ENCODE measurements around the gene MRPL14.

Gene MRPL14

DNA sequence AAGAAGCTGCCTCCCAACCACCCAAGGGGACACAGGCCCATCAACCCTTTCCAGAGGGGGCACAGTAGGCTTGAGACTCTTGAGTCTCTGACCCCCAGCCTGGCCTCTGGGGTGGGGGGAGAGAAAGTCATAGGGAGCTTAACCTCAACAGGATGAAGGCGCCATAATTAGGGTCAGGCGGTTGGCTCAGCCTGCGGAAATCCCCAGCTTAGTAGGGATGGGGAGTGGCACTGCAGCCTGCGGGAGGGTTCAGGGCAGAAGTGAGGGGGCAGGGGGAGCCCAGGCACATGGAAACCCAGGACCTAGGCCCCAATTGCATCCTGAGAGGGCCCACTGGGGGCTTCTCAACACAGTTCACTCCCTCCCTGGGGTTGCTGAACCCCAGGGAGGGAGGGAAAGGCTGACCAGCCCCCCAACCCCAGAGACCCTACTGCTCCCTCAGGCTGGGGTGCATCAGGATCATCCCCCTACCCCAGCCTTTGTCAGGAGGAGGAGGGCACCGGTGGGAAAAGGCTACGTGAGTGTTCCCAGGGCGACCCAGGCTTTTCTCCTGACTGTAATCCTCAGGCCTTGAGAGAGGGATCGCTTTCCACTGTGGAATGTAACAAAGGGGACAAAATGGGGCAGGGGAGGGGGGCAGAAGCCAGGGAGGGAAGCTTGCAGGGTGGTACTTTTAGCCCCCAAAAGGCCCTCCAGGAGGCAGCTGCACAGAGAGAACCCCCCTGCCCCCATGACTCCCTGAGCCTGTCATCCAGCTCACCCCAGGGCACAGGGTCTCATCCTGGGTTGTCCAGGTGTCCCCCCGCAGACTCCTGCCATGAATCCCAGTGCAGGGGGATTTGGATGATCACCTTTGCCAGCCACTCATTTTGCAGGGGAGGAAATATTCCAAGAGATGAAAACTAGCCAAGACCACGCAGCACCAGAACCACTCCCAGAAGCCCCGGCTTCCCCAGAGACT lies 46.4 kb downstream of the MRPL14 start:
- no peak for TF ChIP-seq POLR2AphosphoS5 (IDR thresholded peaks at IDR 0.05; ENCODE audit: low read depth)
- TF ChIP-seq GABPA (IDR thresholded peaks at IDR 0.05; ENCODE audit: low read depth) = no peak
- no peak for TF ChIP-seq SPI1 (IDR thresholded peaks at IDR 0.05; ENCODE audit: borderline replicate concordance, low read depth)
- TF ChIP-seq REST (IDR thresholded peaks at IDR 0.05; ENCODE audit: insufficient replicate concordance, low read depth) = no peak
- TF ChIP-seq CTCF (IDR thresholded peaks at IDR 0.05; ENCODE audit: insufficient read depth, low read length) = no peak
- H3K27ac ChIP-seq (replicated peaks) = no peak overlapping the region
- H3K4me3 ChIP-seq (replicated peaks; ENCODE audit: insufficient read depth, low read length) = no peak overlapping the region
- H3K27me3 ChIP-seq (ENCODE audit: insufficient read depth, poor library complexity, severe bottlenecking) = no peaks in the 10 kb centered on the region
- no peak for DNase-seq (ENCODE audit: low read depth in 1 of 2, low spot score in 1 of 2)

DNA sequence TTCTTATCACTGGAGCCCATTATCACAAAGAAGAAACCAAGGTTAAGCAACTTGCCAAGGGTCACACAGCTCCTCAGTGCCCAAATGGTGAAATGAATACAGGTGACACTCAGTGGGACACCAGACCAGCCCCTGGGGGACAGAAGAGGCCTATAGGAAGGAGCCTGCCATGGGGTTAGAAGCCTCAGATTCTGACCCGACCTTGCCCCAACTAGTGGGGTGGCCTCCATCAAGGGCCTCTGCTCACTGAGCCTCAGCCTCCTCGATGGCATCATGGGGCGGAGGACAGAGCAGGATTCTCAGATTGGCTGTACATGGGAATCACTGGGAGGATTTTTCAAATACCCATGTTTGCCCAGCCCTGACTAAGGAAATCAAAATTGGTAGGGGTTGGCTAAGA lies 47.6 kb downstream of the MRPL14 start:
- DNase-seq (ENCODE audit: low read depth in 1 of 2, low spot score in 1 of 2) = no peak

More for the DNA sequence above, 47.6 kb downstream of the MRPL14 start:
- Histone ChIP-seq H3K27me3 (ENCODE audit: insufficient read depth, poor library complexity, severe bottlenecking) (no peaks in the 10 kb centered on the region), H3K4me3 (replicated peaks; ENCODE audit: insufficient read depth, low read length) (no peak overlapping the region), H3K27ac (replicated peaks) (no peak overlapping the region)
- TF ChIP-seq REST (IDR thresholded peaks at IDR 0.05; ENCODE audit: insufficient replicate concordance, low read depth) (no peak), SPI1 (IDR thresholded peaks at IDR 0.05; ENCODE audit: borderline replicate concordance, low read depth) (no peak), POLR2AphosphoS5 (IDR thresholded peaks at IDR 0.05; ENCODE audit: low read depth) (no peak), GABPA (IDR thresholded peaks at IDR 0.05; ENCODE audit: low read depth) (no peak), CTCF (IDR thresholded peaks at IDR 0.05; ENCODE audit: insufficient read depth, low read length) (no peak)

Data from HL-60 (cell line).